NCI-H128 (cell line): ENCODE results near the gene PHF21B.

Experiments used
- DNase-seq: peaks from one replicate; lab custom pipeline; 2025; ENCODE audit not compliant: unreplicated experiment; lab: John Stamatoyannopoulos, UW

PHF21B gene

GRCh38 chr22:44847892-44848291 lies 161.9 kb downstream of the PHF21B start:
- DNase-seq, result no peak

GRCh38 chr22:44847380-44847779 lies 162.4 kb downstream of the PHF21B start:
- no peak for DNase-seq

- DNase-seq, result no peak
These were observed 163.0 kb downstream of the PHF21B start for GRCh38 chr22:44846726-44847275.

- DNase-seq, result no peak
These were observed 163.7 kb downstream of the PHF21B start for GRCh38 chr22:44845796-44846720.

DNA sequence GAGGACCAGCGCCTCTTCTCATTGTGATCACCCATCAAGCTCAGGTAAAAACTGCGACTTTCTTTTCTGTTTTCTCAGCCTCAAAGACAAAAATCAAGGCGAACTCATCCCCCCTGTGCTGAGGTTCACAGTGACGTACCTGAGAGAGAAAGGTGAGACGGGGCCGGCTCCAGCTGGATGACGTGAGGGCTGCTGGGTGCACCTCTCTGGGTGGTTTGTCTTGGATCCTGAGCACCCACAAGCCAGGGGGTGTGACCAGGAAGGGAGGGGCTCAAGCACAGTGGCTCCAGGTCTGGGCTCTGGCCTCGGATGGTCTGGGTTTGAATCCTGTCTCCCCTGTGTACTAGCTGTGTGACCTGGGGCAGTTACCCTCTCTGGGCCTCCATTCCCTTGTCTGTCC lies 164.6 kb downstream of the PHF21B start:
- no peak for DNase-seq

- DNase-seq, result no peak
These were observed 167.4 kb downstream of the PHF21B start for GRCh38 chr22:44842417-44842816.

DNA sequence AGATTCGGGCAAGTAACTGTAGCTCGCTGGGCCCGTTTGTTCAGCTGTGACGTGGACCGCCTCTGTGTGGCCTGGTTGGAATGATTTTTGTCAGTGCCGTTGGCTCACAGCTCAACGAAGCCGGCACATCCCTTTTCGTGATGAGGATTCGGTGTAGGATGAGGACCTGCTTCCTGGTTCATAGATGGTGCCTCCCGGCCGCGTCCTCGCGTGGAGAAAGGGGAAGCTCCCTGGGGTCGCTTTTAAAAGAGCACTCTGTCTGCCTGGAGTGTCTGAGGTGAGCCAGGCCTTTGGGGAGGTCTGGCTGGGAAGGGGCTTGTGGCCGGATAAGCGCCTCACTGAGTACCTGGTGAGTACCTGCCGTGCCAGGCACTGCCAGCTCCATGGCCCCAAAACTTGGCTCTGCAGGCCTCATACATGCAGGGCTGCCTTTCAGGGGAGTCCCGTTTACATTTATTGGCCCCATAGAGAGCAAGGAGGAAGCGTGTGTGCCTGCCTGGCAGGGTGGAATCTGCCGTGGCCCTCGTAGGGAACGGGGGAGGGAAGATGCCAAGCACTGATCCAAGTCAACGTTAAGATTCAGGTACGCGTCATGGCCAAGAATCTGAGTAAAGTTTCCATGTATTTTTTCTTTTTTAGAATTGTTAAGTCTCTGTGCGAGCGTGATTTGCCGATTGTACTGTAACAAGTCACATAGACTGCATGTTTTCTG lies 169.0 kb downstream of the PHF21B start:
- DNase-seq, result no peak

- DNase-seq, result no peak
These were observed 170.1 kb downstream of the PHF21B start for GRCh38 chr22:44839721-44840120.

DNA sequence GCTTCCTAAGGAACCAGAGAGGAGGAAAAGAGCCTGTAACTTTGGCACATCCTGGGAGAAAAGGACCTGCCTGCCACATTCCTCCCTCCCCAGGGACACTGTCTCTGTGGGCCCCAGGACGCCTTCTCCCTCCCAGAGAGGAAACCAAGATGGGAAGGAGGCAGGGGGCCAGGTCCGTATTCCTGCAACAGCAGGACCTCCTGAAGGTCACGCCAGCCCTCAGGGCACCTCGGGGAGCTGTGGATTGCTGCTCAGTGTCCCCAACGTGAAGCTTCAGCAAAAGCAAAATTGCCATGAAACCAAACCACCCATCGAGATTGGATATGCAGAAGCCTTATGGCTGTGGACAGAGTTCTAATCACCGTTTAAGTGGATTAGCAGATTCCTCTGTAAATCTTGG lies 170.7 kb downstream of the PHF21B start:
- no peak for DNase-seq

- no peak for DNase-seq
These were observed 171.3 kb downstream of the PHF21B start for GRCh38 chr22:44838316-44839016.

DNA sequence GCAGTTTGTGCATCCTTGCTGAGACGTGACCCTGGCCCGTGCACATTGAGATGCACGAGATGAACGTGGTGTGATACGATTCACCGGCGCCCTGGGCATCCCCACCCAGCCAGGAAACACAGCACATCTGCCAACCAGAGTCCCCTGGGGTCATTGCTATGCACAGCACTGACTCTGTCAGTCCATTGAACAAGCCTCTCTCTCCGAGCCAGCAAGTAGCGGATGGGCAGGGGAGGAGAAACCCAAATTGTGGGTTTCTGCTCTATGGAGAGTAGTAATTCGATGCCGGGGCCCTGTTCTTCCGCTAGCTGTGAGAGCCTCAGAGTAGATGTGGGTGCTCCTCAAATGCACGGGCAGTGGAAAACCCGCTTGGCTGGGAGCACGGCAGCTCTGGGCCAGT lies 172.3 kb downstream of the PHF21B start:
- DNase-seq, result no peak

DNA sequence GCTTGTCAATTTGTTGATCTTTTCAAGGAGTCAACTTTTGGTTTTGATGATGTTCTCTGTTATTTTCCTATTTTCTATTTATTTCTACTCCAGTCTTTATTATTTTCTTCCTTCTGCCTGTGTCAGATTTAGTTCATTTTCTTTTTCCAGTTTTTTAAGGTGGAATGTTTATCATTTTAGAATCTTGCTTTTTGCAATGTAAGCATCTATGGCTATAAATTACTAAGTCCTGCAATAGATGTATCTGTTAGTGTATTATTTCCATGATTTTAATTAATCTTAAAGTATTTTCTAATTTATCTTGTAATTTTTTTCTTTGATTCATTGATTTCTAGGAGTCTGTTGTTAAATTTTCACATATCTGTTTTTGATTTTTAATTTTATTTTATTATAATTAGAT lies 175.7 kb downstream of the PHF21B start:
- no peak for DNase-seq

GRCh38 chr22:44831885-44832284 lies 177.9 kb downstream of the PHF21B start:
- no peak for DNase-seq
